HepG2 (cell line): ENCODE measurements around the gene CSMD2. TPM values are rescaled to one million over a fixed set of nuclear protein-coding genes. Genes with fewer than 3 reads are reported as not detected.

Experiments used
- ATAC-seq: fragments of 200-7000 bp; cut with Tn5 transposase; 3 replicates; pipeline ENCODE4 v1.9.1; 2020; ENCODE audit warnings: mild to moderate bottlenecking, moderate library complexity
- BruUV-seq: library from RNA; stranded (reverse); fragments of 400-500 nt; replicated peaks from 2 replicates; lab custom pipeline; 2021; lab: Mats Ljungman, UMichigan
- CTCF ChIA-PET: fragments of 300-600 bp; formaldehyde crosslinking; extraction: SDS; loops from one replicate; lab custom pipeline; 2021; ENCODE audit warnings: low total read pairs, inconsistent platforms, low intra/inter-chr PET ratio; lab: Yijun Ruan, JAX
- POLR2A ChIA-PET: fragments of 350-600 bp; sonication (Branson Sonifier 250); formaldehyde crosslinking; loops from one replicate; lab custom pipeline; 2020; ENCODE audit warnings: antibody characterized with exemption, inconsistent platforms; lab: Yijun Ruan, JAX
- DNase-seq: peaks from one replicate; pipeline ENCODE4 v3.0.0-alpha.2; 2015; ENCODE audit warnings: low spot score
- FAIRE-seq: peaks from 3 replicates; lab custom pipeline; 2011; peaks lifted over from hg19 to GRCh38; lab: Jason Lieb, UNC
- H2AFZ ChIP-seq: one replicate; pipeline ENCODE4 v1.6.1; 2011; ENCODE audit warnings: low read length, inconsistent platforms
- H3K27ac ChIP-seq: fragments of 300-600 bp; 3 replicates; pipeline ENCODE4 v1.8.0; 2011; ENCODE audit warnings: mixed run types, mild to moderate bottlenecking, mixed read lengths, low read length, inconsistent platforms; ENCODE audit not compliant: insufficient read depth; ENCODE audit errors: extremely low read length
- H3K27me3 ChIP-seq, 2 experiments: fragments of 200-600 bp in 1 of 2; 2 replicates in 1 of 2; 3 replicates in 1 of 2; pipeline versions ENCODE4 v1.6.0 to v1.8.0; 2011; ENCODE audit warnings: low read length in 2 of 2, mild to moderate bottlenecking in 2 of 2, moderate library complexity in 2 of 2, inconsistent platforms in 1 of 2; ENCODE audit not compliant: insufficient read depth in 2 of 2, control insufficient read depth in 1 of 2
- H3K36me3 ChIP-seq, 2 experiments: fragments of 200-600 bp in 1 of 2; replicated peaks in 1 of 2; 2 replicates in 1 of 2; 3 replicates in 1 of 2; pipeline versions ENCODE4 v1.5.1 to v1.8.0; 2011; ENCODE audit warnings: low read length in 2 of 2, inconsistent platforms in 1 of 2; ENCODE audit not compliant: insufficient read depth in 2 of 2, control insufficient read depth in 1 of 2
- H3K4me1 ChIP-seq: 2 replicates; pipeline ENCODE4 v1.5.1; 2012; ENCODE audit warnings: low read length, inconsistent platforms; ENCODE audit not compliant: insufficient read depth
- H3K4me2 ChIP-seq: 2 replicates; pipeline ENCODE4 v1.6.0; 2011; ENCODE audit warnings: low read depth, low read length, inconsistent platforms
- H3K4me3 ChIP-seq, 3 experiments: fragments of 200-600 bp in 1 of 3; sonication (generic), shearing (Covaris generic) in 1 of 3; replicated peaks in 1 of 3; 2 replicates each; pipeline ENCODE4 v1.5.1; 2011 to 2016; ENCODE audit warnings: low read length in 3 of 3, inconsistent platforms in 2 of 3, low read depth in 2 of 3, mild to moderate bottlenecking in 2 of 3, control low read depth in 1 of 3, mixed read lengths in 1 of 3; ENCODE audit not compliant: insufficient read depth in 1 of 3
- H3K79me2 ChIP-seq: one replicate; pipeline ENCODE4 v1.6.1; 2011; ENCODE audit warnings: low read length, inconsistent platforms; ENCODE audit not compliant: insufficient read depth
- H3K9ac ChIP-seq: 2 replicates; pipeline ENCODE4 v1.6.0; 2011; ENCODE audit warnings: mild to moderate bottlenecking, low read depth, low read length, inconsistent platforms; ENCODE audit not compliant: insufficient read depth
- H3K9me3 ChIP-seq: 2 replicates; pipeline ENCODE4 v1.5.1; 2012; ENCODE audit warnings: mild to moderate bottlenecking, low read length
- H4K20me1 ChIP-seq: 2 replicates; pipeline ENCODE4 v1.6.0; 2011; ENCODE audit warnings: inconsistent platforms, mild to moderate bottlenecking, low read length, moderate library complexity; ENCODE audit not compliant: insufficient read depth
- ATF2 ChIP-seq: sonication (generic); formaldehyde crosslinking; IDR thresholded peaks from 2 replicates; pipeline ENCODE4 v1.4.0; 2020; ENCODE audit warnings: missing genetic modification reagents
- GPN1 ChIP-seq: sonication (generic); formaldehyde crosslinking; IDR thresholded peaks from 2 replicates; pipeline ENCODE4 v1.5.1; 2020; ENCODE audit warnings: missing genetic modification reagents, borderline replicate concordance
- NR3C1 ChIP-seq: sonication (generic); formaldehyde crosslinking; IDR thresholded peaks from 2 replicates; pipeline ENCODE4 v1.4.0; 2020; ENCODE audit warnings: missing genetic modification reagents
- REST ChIP-seq, 2 experiments: IDR thresholded peaks; 2 replicates each; pipeline ENCODE4 v1.6.1; 2011 to 2012; ENCODE audit warnings: low read length in 2 of 2, borderline replicate concordance in 1 of 2, low read depth in 1 of 2, mild to moderate bottlenecking in 1 of 2, moderate library complexity in 1 of 2
- RFX3 ChIP-seq: IDR thresholded peaks from 2 replicates; pipeline ENCODE4 v1.6.1; 2016; ENCODE audit warnings: missing biosample characterization, missing genetic modification reagents
- TOPORS ChIP-seq: sonication (generic); formaldehyde crosslinking; IDR thresholded peaks from 2 replicates; pipeline ENCODE4 v1.8.0; 2023; ENCODE audit warnings: mild to moderate bottlenecking, missing genetic modification reagents
- ZNF224 ChIP-seq: sonication (generic); formaldehyde crosslinking; IDR thresholded peaks from 2 replicates; pipeline ENCODE4 v1.5.0; 2020; ENCODE audit warnings: mild to moderate bottlenecking, missing genetic modification reagents
- ZNF674 ChIP-seq: sonication (generic); formaldehyde crosslinking; IDR thresholded peaks from 2 replicates; pipeline ENCODE4 v1.5.0; 2020; ENCODE audit warnings: low read depth, mild to moderate bottlenecking, missing genetic modification reagents
- WGBS: methylation state at CpG from one replicate; pipeline ENCODE4 v1.1.6; 2017; ENCODE audit warnings: low lambda C conversion rate; 5-methylcytosine and 5-hydroxymethylcytosine counted together
- in situ Hi-C: cut with HindIII; loops from 2 replicates; pipeline ENCODE4 v1.10.0; 2017; ENCODE audit warnings: low pct_unique_long_range_greater_than_20kb; ENCODE audit not compliant: extremely low pct_ligation_motif_present
- intact Hi-C: fragments of 100-400 bp; cut with micrococcal nuclease; formaldehyde crosslinking; loops from one replicate; pipeline ENCODE4 v1.10.0; 2022; ENCODE audit not compliant: unreplicated experiment
- polyA plus RNA-seq, 8 experiments: library from polyadenylated mRNA; depleted of rRNA in 3 of 8; stranded (reverse) in 7 of 8; unstranded in 1 of 8; fragments of >200 nt; fragmentation: Illumina TruSeq in 4 of 8; extraction: Trizol in 4 of 8; gene quantifications; 2 replicates each; pipeline versions ENCODE4 v1.2.1 to v1.2.3, GENCODE V29; 2011 to 2016; ENCODE audit warnings: low read depth in 4 of 8, missing spikeins in 1 of 8, mixed read lengths in 1 of 8; ENCODE audit not compliant: insufficient read depth in 1 of 8
- total RNA-seq, 5 experiments: library from RNA; depleted of rRNA; stranded (reverse); fragments of >200 nt; fragmentation: Illumina TruSeq; extraction: Trizol; gene quantifications; 2 replicates each; pipeline ENCODE4 v1.2.3, GENCODE V29; 2016; ENCODE audit warnings: low read depth in 1 of 5
- TF ChIP-seq, protein P1 (sequence below): sonication (generic); formaldehyde crosslinking; IDR thresholded peaks from 2 replicates; pipeline ENCODE4; 2020; ENCODE audit warnings: missing genetic modification reagents, mild to moderate bottlenecking, borderline replicate concordance

The CSMD2 gene
- total and polyA plus RNA-seq, 2 of the 13 experiments (the other 11 are each of a cell fraction or from before 2014, with no cell fraction given): not detected

DNA sequence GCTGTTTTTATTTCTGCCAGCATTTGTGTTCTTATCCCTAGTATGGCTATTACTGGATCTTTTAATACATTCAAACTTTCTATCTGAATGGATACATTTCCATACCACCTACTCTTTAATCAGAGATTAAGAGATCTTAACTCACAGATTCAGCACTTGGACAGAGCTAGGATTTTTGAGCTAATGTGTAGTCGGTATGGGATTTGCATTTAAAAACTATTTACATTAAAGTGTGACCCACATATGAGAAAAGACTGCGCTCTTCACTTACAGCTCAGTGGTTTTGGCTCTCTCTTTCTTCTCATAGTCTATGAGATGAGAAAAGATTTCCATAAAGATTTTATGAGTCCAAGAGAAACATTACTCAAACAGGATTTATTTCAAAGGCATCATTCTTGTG, 284.7 kb downstream of the CSMD2 start:
- Histone ChIP-seq H3K27me3 (no peaks in the 10 kb centered on the region; a peak in 1 of 5 replicates), H3K79me2 (no peaks in the 10 kb centered on the region), H2AFZ (no peak overlapping the region), H3K9me3 (no peaks in the 10 kb centered on the region), H3K4me2 (no peak overlapping the region), H3K4me1 (no peaks in the 10 kb centered on the region), H3K27ac (no peak overlapping the region), H4K20me1 (no peaks in the 10 kb centered on the region), H3K4me3 (no peak overlapping the region), H3K36me3 (no peaks in the 10 kb centered on the region), H3K9ac (no peak overlapping the region)
- POLR2A ChIA-PET: no interaction called here
- CTCF ChIA-PET: no interaction called here
- TF ChIP-seq REST (IDR thresholded peaks at IDR 0.05; ENCODE audit: borderline replicate concordance in 1 of 2, low read depth in 1 of 2, low read length in 2 of 2) (peak in 1 of 2 experiments; percentile 73; a peak in 2 of 4 replicates), ZNF674 (CRISPR knock-in tag) (no peak)
- in situ Hi-C loops: no loop called here
- FAIRE-seq (no peak), DNase-seq (no peak), ATAC-seq (no peak)
- BruUV-seq: no TSS peak
- intact Hi-C loops: no loop called here
- WGBS: 13% methylated on average over 2 of the region's 2 CpGs

DNA sequence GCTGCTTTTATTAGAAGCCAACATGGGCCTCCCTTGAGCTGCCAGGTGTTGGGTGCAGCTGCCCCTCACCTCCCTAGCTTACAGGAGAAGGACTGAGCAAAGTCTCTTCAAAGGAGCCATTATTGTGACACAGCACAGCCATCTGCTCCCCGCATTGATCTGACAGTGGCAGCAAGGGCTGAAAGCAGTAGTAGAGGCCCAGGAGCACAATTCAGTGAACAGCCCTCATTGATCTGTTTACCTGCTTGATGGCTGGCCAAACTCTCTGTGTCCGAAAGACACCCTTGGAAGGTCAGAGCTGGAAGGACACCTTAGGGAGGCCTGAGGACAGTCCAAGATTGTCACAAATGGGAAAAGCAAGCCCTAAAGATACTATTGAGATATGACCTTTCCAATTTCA, 286.6 kb downstream of the CSMD2 start:
- intact Hi-C loops: no loop called here
- FAIRE-seq (no peak), ATAC-seq (peak; percentile 37; the same call in 2 of the 3 replicates), DNase-seq (no peak)
- CTCF ChIA-PET: no interaction called here
- in situ Hi-C loops: no loop called here
- Histone ChIP-seq H3K4me2 (no peak overlapping the region), H3K79me2 (no peaks in the 10 kb centered on the region), H3K4me1 (no peaks in the 10 kb centered on the region), H3K9me3 (no peaks in the 10 kb centered on the region), H4K20me1 (no peaks in the 10 kb centered on the region), H3K27ac (no peak overlapping the region), H3K27me3 (no peaks in the 10 kb centered on the region; a peak in 1 of 5 replicates), H3K4me3 (no peak overlapping the region), H3K36me3 (no peaks in the 10 kb centered on the region), H2AFZ (no peak overlapping the region), H3K9ac (no peak overlapping the region)
- WGBS: 0% methylated on average over 1 of the region's 2 CpGs
- POLR2A ChIA-PET: no interaction called here
- no TSS peak for BruUV-seq
- no peak for TF ChIP-seq GPN1 (CRISPR knock-in tag)
- TF ChIP-seq ZNF224 (CRISPR knock-in tag): no peak
- no peak for TF ChIP-seq NR3C1 (CRISPR knock-in tag)
- no peak for TF ChIP-seq ATF2 (CRISPR knock-in tag)
- TF ChIP-seq, protein P1, sequence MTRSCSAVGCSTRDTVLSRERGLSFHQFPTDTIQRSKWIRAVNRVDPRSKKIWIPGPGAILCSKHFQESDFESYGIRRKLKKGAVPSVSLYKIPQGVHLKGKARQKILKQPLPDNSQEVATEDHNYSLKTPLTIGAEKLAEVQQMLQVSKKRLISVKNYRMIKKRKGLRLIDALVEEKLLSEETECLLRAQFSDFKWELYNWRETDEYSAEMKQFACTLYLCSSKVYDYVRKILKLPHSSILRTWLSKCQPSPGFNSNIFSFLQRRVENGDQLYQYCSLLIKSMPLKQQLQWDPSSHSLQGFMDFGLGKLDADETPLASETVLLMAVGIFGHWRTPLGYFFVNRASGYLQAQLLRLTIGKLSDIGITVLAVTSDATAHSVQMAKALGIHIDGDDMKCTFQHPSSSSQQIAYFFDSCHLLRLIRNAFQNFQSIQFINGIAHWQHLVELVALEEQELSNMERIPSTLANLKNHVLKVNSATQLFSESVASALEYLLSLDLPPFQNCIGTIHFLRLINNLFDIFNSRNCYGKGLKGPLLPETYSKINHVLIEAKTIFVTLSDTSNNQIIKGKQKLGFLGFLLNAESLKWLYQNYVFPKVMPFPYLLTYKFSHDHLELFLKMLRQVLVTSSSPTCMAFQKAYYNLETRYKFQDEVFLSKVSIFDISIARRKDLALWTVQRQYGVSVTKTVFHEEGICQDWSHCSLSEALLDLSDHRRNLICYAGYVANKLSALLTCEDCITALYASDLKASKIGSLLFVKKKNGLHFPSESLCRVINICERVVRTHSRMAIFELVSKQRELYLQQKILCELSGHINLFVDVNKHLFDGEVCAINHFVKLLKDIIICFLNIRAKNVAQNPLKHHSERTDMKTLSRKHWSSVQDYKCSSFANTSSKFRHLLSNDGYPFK (CRISPR knock-in tag): no peak
- TF ChIP-seq TOPORS: no peak
- TF ChIP-seq RFX3 (CRISPR knock-in tag): no peak
